ENCODE results near the gene USP17L17. TPM values are rescaled to one million over a fixed set of nuclear protein-coding genes. Genes with fewer than 3 reads are reported as not detected.

USP17L17 gene
- not detected for total RNA-seq

DNA sequence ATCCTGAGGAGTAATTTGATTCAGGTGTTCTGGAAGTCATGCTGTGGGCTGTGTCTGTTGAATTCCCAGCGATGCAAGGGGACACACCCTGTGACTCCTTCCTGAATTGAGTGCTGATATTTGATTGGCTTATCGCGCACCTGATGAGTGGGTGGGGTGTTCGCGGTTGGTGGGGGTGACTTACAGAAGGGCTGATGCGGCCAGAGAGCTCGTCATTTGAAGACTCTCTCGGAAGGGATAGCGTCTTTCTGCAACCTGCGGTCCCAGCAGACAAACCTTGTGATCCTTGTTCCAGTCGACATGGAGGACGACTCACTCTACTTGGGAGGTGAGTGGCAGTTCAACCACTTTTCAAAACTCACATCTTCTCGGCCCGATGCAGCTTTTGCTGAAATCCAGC, at the start of gene USP17L17:
Gene USP17L17 (plus strand): TSS at position 301 of the 400 bp plus-strand sequence. CDS start 0 bp downstream, at position 301.

GRCh38 chr4:9210357-9210756, 33.3 kb upstream of the USP17L17 start, which contains the start of gene USP17L10:
Gene USP17L10, plus strand, starts transcription at chr4:9210657. Its CDS starts 0 bp downstream, at chr4:9210657.

DNA sequence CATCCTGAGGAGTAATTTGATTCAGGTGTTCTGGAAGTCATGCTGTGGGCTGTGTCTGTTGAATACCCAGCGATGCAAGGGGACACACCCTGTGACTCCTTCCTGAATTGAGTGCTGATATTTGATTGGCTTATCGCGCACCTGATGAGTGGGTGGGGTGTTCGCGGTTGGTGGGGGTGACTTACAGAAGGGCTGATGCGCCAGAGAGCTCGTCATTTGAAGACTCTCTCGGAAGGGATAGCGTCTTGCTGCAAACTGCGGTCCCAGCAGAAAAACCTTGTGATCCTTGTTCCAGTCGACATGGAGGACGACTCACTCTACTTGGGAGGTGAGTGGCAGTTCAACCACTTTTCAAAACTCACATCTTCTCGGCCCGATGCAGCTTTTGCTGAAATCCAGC, 28.6 kb upstream of the USP17L17 start, which contains the start of gene USP17L11:
Gene USP17L11 (plus strand): TSS at position 301 of the 400 bp plus-strand sequence. CDS start 0 bp downstream, at position 301.

DNA sequence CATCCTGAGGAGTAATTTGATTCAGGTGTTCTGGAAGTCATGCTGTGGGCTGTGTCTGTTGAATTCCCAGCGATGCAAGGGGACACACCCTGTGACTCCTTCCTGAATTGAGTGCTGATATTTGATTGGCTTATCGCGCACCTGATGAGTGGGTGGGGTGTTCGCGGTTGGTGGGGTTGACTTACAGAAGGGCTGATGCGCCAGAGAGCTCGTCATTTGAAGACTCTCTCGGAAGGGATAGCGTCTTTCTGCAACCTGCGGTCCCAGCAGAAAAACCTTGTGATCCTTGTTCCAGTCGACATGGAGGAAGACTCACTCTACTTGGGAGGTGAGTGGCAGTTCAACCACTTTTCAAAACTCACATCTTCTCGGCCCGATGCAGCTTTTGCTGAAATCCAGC, 23.8 kb upstream of the USP17L17 start, which contains the start of gene USP17L12:
Gene USP17L12 (plus strand): TSS at position 301 of the 400 bp plus-strand sequence. CDS start 0 bp downstream, at position 301.

DNA sequence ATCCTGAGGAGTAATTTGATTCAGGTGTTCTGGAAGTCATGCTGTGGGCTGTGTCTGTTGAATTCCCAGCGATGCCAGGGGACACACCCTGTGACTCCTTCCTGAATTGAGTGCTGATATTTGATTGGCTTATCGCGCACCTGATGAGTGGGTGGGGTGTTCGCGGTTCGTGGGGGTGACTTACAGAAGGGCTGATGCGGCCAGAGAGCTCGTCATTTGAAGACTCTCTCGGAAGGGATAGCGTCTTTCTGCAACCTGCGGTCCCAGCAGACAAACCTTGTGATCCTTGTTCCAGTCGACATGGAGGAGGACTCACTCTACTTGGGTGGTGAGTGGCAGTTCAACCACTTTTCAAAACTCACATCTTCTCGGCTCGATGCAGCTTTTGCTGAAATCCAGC, 19.1 kb upstream of the USP17L17 start, which contains the start of gene USP17L13:
Gene USP17L13 (plus strand): TSS at position 301 of the 400 bp plus-strand sequence. CDS start 0 bp downstream, at position 301.

GRCh38 chr4:9234085-9234484, 9.6 kb upstream of the USP17L17 start, which contains the start of gene USP17L15:
Gene USP17L15, plus strand, starts transcription at chr4:9234385. Its CDS starts 0 bp downstream, at chr4:9234385.

DNA sequence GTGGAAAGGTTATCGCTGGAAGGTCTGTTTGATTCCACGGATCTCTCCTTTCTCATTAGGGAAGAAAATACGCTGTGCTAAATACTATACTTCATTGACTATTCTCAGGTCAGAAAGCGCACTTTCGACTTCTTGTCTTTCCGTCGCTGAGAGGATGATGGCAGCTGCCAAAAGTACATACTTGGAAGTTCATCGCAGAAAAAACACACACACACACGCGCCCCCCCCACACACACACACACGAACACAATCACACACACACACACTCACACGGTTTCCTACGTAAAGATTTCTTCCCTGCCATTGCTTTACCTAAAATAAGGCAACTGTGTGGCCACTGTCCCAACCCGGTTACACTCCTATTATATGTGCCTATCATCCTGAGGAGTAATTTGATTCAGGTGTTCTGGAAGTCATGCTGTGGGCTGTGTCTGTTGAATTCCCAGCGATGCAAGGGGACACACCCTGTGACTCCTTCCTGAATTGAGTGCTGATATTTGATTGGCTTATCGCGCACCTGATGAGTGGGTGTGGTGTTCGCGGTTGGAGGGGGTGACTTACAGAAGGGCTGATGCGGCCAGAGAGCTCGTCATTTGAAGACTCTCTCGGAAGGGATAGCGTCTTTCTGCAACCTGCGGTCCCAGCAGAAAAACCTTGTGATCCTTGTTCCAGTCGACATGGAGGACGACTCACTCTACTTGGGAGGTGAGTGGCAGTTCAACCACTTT, 4.4 kb downstream of the USP17L17 start, which contains the start of gene USP17L18:
Gene USP17L18 (plus strand): TSS at position 678 of the 728 bp plus-strand sequence. CDS start 0 bp downstream, at position 678.

DNA sequence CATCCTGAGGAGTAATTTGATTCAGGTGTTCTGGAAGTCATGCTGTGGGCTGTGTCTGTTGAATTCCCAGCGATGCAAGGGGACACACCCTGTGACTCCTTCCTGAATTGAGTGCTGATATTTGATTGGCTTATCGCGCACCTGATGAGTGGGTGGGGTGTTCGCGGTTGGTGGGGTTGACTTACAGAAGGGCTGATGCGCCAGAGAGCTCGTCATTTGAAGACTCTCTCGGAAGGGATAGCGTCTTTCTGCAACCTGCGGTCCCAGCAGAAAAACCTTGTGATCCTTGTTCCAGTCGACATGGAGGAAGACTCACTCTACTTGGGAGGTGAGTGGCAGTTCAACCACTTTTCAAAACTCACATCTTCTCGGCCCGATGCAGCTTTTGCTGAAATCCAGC, 9.4 kb downstream of the USP17L17 start, which contains the start of gene USP17L19:
Gene USP17L19 (plus strand): TSS at position 301 of the 400 bp plus-strand sequence. CDS start 0 bp downstream, at position 301.

GRCh38 chr4:9257824-9258223, 14.1 kb downstream of the USP17L17 start, which contains the start of gene USP17L20:
Gene USP17L20, plus strand, starts transcription at chr4:9258124. Its CDS starts 0 bp downstream, at chr4:9258124.

DNA sequence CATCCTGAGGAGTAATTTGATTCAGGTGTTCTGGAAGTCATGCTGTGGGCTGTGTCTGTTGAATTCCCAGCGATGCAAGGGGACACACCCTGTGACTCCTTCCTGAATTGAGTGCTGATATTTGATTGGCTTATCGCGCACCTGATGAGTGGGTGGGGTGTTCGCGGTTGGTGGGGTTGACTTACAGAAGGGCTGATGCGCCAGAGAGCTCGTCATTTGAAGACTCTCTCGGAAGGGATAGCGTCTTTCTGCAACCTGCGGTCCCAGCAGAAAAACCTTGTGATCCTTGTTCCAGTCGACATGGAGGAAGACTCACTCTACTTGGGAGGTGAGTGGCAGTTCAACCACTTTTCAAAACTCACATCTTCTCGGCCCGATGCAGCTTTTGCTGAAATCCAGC, 18.9 kb downstream of the USP17L17 start, which contains the start of gene USP17L21:
Gene USP17L21 (plus strand): TSS at position 301 of the 400 bp plus-strand sequence. CDS start 0 bp downstream, at position 301.

DNA sequence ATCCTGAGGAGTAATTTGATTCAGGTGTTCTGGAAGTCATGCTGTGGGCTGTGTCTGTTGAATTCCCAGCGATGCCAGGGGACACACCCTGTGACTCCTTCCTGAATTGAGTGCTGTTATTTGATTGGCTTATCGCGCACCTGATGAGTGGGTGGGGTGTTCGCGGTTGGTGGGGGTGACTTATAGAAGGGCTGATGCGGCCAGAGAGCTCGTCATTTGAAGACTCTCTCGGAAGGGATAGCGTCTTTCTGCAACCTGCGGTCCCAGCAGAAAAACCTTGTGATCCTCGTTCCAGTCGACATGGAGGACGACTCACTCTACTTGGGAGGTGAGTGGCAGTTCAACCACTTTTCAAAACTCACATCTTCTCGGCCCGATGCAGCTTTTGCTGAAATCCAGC, 23.6 kb downstream of the USP17L17 start, which contains the start of gene USP17L22:
Gene USP17L22 (plus strand): TSS at position 301 of the 400 bp plus-strand sequence. CDS start 0 bp downstream, at position 301.

Other genes with a start within 250 kb of the USP17L17 start
- not detected for gene FAM90A26, start 73.5 kb upstream of the USP17L17 start, total RNA-seq
- not detected for gene USP17L10, start 33.2 kb upstream of the USP17L17 start, total RNA-seq
- gene USP17L11, start 28.5 kb upstream of the USP17L17 start, total RNA-seq: not detected
- not detected for gene USP17L12, start 23.7 kb upstream of the USP17L17 start, total RNA-seq
- not detected for gene USP17L13, start 19.0 kb upstream of the USP17L17 start, total RNA-seq
- not detected for gene USP17L15, start 9.5 kb upstream of the USP17L17 start, total RNA-seq
- gene USP17L18, start 4.8 kb downstream of the USP17L17 start, total RNA-seq: not detected
- gene USP17L19, start 9.5 kb downstream of the USP17L17 start, total RNA-seq: not detected
- gene USP17L20, start 14.2 kb downstream of the USP17L17 start, total RNA-seq: not detected
- gene USP17L21, start 19.0 kb downstream of the USP17L17 start, total RNA-seq: not detected
- gene USP17L22, start 23.7 kb downstream of the USP17L17 start, total RNA-seq: not detected
- not detected for gene USP17L24, start 81.3 kb downstream of the USP17L17 start, total RNA-seq
- gene USP17L25, start 86.0 kb downstream of the USP17L17 start, total RNA-seq: not detected
- not detected for gene USP17L26, start 90.8 kb downstream of the USP17L17 start, total RNA-seq
- not detected for gene USP17L5, start 95.5 kb downstream of the USP17L17 start, total RNA-seq
- not detected for gene USP17L27, start 100.3 kb downstream of the USP17L17 start, total RNA-seq
- not detected for gene USP17L28, start 105.0 kb downstream of the USP17L17 start, total RNA-seq
- not detected for gene USP17L29, start 109.8 kb downstream of the USP17L17 start, total RNA-seq
- gene USP17L30, start 119.2 kb downstream of the USP17L17 start, total RNA-seq: not detected
- gene DEFB131A, start 200.5 kb downstream of the USP17L17 start, total RNA-seq: not detected